Neuronal stem cell (in vitro differentiated cells): Measurements from ENCODE around the gene CCDC93.

ENCODE experiments used
- DNase-seq: peaks from one replicate; pipeline ENCODE4 v3.0.0-alpha.2; 2013; ENCODE audit warnings: low spot score
- H2AFZ ChIP-seq: one replicate; pipeline ENCODE4 v1.6.1; 2013; ENCODE audit warnings: mild to moderate bottlenecking, low read length, inconsistent platforms
- H2AK5ac ChIP-seq: 2 replicates; pipeline ENCODE4 v1.6.1; 2013; ENCODE audit warnings: low read depth, mild to moderate bottlenecking, inconsistent platforms, low read length, moderate library complexity, mixed read lengths
- H2BK120ac ChIP-seq: 2 replicates; pipeline ENCODE4 v1.6.1; 2013; ENCODE audit warnings: low read depth, mild to moderate bottlenecking, inconsistent platforms, low read length, moderate library complexity, mixed read lengths
- H2BK12ac ChIP-seq: one replicate; pipeline ENCODE4 v1.6.1; 2013; ENCODE audit warnings: low read length, inconsistent platforms
- H2BK15ac ChIP-seq: 2 replicates; pipeline ENCODE4 v1.6.1; 2013; ENCODE audit warnings: mild to moderate bottlenecking, low read length, inconsistent platforms, mixed read lengths
- H2BK5ac ChIP-seq: one replicate; pipeline ENCODE4 v1.6.1; 2013; ENCODE audit warnings: inconsistent platforms, mild to moderate bottlenecking, low read length, moderate library complexity
- H3K14ac ChIP-seq: one replicate; pipeline ENCODE4 v1.6.1; 2013; ENCODE audit warnings: low read length, inconsistent platforms
- H3K18ac ChIP-seq: 2 replicates; pipeline ENCODE4 v1.6.1; 2013; ENCODE audit warnings: low read length, inconsistent platforms
- H3K23ac ChIP-seq: 2 replicates; pipeline ENCODE4 v1.6.1; 2013; ENCODE audit warnings: low read depth, mild to moderate bottlenecking, mixed read lengths, low read length, inconsistent platforms; ENCODE audit not compliant: poor library complexity
- H3K27ac ChIP-seq: replicated peaks from 3 replicates; pipeline ENCODE4 v1.5.1; 2013; ENCODE audit warnings: low read length, inconsistent platforms
- H3K27me3 ChIP-seq, 3 experiments: 2 replicates each; pipeline ENCODE4 v1.6.1; 2013; ENCODE audit warnings: low read length in 3 of 3, mild to moderate bottlenecking in 2 of 3, inconsistent platforms in 1 of 3, low read depth in 1 of 3, mixed read lengths in 1 of 3, moderate library complexity in 1 of 3; ENCODE audit not compliant: control insufficient read depth in 3 of 3, insufficient read depth in 3 of 3
- H3K36me3 ChIP-seq, 2 donors: replicated peaks in 1 of 2; 2 replicates each; pipeline ENCODE4 v1.6.1; 2013; ENCODE audit warnings: low read length in 2 of 2; ENCODE audit not compliant: control insufficient read depth in 2 of 2, insufficient read depth in 2 of 2
- H3K4ac ChIP-seq: 2 replicates; pipeline ENCODE4 v1.6.1; 2013; ENCODE audit warnings: inconsistent platforms, mild to moderate bottlenecking, low read length, moderate library complexity
- H3K4me1 ChIP-seq, 2 donors: 1 replicate in 1 of 2; 2 replicates in 1 of 2; pipeline ENCODE4 v1.6.1; 2013; ENCODE audit warnings: low read length in 2 of 2, low read depth in 1 of 2; ENCODE audit not compliant: control insufficient read depth in 2 of 2, insufficient read depth in 1 of 2
- H3K4me2 ChIP-seq: one replicate; pipeline ENCODE4 v1.6.1; 2013; ENCODE audit warnings: mild to moderate bottlenecking, low read length, inconsistent platforms; ENCODE audit not compliant: insufficient read depth, poor library complexity, severe bottlenecking
- H3K4me3 ChIP-seq, 2 donors: 2 replicates each; pipeline ENCODE4 v1.5.1; 2013; ENCODE audit warnings: low read length in 2 of 2, mild to moderate bottlenecking in 2 of 2, inconsistent platforms in 1 of 2, moderate library complexity in 1 of 2
- H3K79me1 ChIP-seq: one replicate; pipeline ENCODE4 v1.6.1; 2013; ENCODE audit warnings: low read depth, mild to moderate bottlenecking, inconsistent platforms, low read length, moderate library complexity
- H3K9ac ChIP-seq: one replicate; pipeline ENCODE4 v1.6.1; 2013; ENCODE audit warnings: mild to moderate bottlenecking, low read depth, low read length, inconsistent platforms; ENCODE audit not compliant: poor library complexity
- H3K9me3 ChIP-seq, 2 donors: replicated peaks in 1 of 2; 2 replicates each; pipeline versions ENCODE3 to v1.6.1; 2013; ENCODE audit warnings: low read length in 2 of 2, mild to moderate bottlenecking in 2 of 2, inconsistent platforms in 1 of 2, low read depth in 1 of 2, mixed read lengths in 1 of 2, moderate library complexity in 1 of 2; ENCODE audit not compliant: control insufficient read depth in 2 of 2, insufficient read depth in 1 of 2
- H4K8ac ChIP-seq: one replicate; pipeline ENCODE4 v1.6.1; 2013; ENCODE audit warnings: low read depth, mild to moderate bottlenecking, inconsistent platforms, low read length, moderate library complexity
- H4K91ac ChIP-seq: one replicate; pipeline ENCODE4 v1.6.1; 2013; ENCODE audit warnings: low read length, low read depth, mild to moderate bottlenecking, inconsistent platforms; ENCODE audit not compliant: poor library complexity
- WGBS, 2 donors: extraction: QIAGEN DNeasy Blood & Tissue Kit; methylation state at CpG; one replicate each; pipeline ENCODE4 v1.1.7; 2013; ENCODE audit warnings: missing lambda C conversion rate in 2 of 2, mixed read lengths in 1 of 2; ENCODE audit not compliant: insufficient read length in 2 of 2, insufficient replicate concordance in 1 of 2; ENCODE audit errors: extremely low coverage in 2 of 2; 5-methylcytosine and 5-hydroxymethylcytosine counted together

The CCDC93 gene

DNA sequence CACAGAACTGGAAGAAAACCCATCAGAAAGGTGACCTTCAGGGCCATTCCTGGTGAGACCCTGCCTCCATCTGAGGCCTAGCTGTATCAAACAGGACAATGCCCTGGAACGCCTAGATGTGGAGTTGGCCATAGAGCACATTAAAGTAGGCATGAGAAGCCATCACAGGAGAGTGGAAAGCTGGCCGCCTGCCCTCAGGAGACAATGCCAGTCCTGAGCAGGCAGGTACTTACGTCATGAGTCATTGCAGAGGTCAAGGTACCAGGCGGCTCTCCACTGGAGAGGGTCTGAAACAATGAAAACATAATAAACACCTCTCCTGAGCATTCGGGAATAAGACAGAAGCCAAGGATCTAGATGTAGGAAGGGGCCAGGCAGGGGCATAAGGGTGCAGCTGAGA is 68.6 kb downstream of the CCDC93 start:
- Histone ChIP-seq H4K91ac (no peak overlapping the region), H3K36me3 (peaks cover 20 to 97% of the 10 kb centered on the region in 2 donors), H2AK5ac (no peak overlapping the region), H2BK12ac (no peak overlapping the region), H2BK120ac (no peak overlapping the region), H3K9me3 (no peaks in the 10 kb centered on the region), H4K8ac (no peak overlapping the region), H3K4me1 (peaks cover 0 to 12% of the 10 kb centered on the region in 2 donors), H3K4ac (no peak overlapping the region), H2AFZ (no peak overlapping the region), H3K18ac (no peak overlapping the region), H3K79me1 (no peaks in the 10 kb centered on the region), H3K27ac (no peak overlapping the region), H3K9ac (no peak overlapping the region), H2BK5ac (no peak overlapping the region), H3K23ac (no peak overlapping the region), H2BK15ac (no peak overlapping the region), H3K4me2 (no peak overlapping the region), H3K4me3 (no peak overlapping the region), H3K27me3 (no peaks in the 10 kb centered on the region), H3K14ac (no peak overlapping the region)
- no CpG with 5 or more reads among the region's 5 CpGs for WGBS, 2 donors
- DNase-seq, result no peak

DNA sequence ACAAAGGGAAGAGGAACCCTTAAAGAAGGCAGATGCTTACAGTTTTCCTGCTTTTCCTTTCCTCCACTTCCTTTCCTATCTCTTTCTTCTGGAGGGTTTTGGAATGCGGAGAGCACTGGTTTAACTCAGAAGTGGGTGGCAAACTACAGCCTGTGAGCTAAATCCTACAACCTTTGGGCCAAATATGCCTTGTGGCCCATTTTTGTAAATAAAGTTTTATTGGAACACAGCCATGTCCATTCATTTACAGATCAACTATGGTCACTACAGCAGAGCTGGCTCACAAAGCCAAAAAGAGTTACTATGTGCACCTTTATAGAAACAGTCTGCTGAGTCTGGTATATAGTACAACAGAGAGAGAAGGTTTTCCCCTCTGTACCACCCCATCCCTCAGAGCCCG is 69.1 kb downstream of the CCDC93 start:
- H4K8ac ChIP-seq, result no peak overlapping the region
- no peak overlapping the region for H3K4ac ChIP-seq
- H4K91ac ChIP-seq, result no peak overlapping the region
- H2AFZ ChIP-seq, result no peak overlapping the region
- no peak overlapping the region for H3K18ac ChIP-seq
- H3K9me3 ChIP-seq, result no peaks in the 10 kb centered on the region
- no peak overlapping the region for H3K27ac ChIP-seq
- no peak for DNase-seq
- H3K4me3 ChIP-seq, result no peak overlapping the region
- H3K9ac ChIP-seq, result no peak overlapping the region
- no peak overlapping the region for H3K14ac ChIP-seq
- WGBS, 2 donors, result no CpG with 5 or more reads among the region's 2 CpGs
- H3K23ac ChIP-seq, result no peak overlapping the region
- no peak overlapping the region for H2BK120ac ChIP-seq
- no peaks in the 10 kb centered on the region for H3K79me1 ChIP-seq
- no peak overlapping the region for H2AK5ac ChIP-seq
- no peak overlapping the region for H2BK15ac ChIP-seq
- H3K36me3 ChIP-seq, result peaks cover 21 to 97% of the 10 kb centered on the region in 2 donors
- no peak overlapping the region for H2BK12ac ChIP-seq
- no peak overlapping the region for H3K4me2 ChIP-seq
- H3K27me3 ChIP-seq, result no peaks in the 10 kb centered on the region
- peaks cover 0 to 12% of the 10 kb centered on the region in 2 donors for H3K4me1 ChIP-seq
- no peak overlapping the region for H2BK5ac ChIP-seq

DNA sequence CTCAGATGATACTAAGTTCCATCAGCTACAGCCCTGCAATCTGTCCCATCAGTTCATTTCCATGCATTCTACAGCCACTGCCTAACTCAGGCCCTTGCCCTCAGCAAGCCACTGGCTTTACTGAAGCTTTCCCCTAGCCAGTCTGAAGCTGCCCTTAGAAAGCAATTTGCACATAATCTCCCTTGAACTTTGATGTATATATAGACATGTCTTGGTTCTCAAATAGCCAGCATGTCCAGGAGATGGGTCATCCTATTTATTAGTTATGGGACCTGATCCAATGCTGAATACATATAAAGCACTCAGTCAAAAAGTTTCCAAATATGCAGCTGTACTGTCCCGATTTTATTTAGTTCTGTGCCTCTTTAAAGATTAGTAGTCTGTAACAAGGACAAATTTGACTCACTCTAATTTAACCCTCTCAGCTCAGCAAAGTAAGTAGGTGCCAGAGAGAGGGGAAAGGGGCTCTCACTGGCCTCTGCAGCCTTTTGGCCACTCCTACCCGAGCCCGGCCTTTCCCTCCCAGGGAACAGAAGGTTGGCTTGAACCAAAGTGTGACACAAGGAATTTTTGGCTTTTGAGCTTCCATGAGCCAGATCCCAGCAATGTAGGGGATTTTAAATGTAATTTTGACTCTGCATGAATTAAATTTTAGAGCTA is 70.7 kb downstream of the CCDC93 start:
- no peak overlapping the region for H4K8ac ChIP-seq
- DNase-seq, result no peak

DNA sequence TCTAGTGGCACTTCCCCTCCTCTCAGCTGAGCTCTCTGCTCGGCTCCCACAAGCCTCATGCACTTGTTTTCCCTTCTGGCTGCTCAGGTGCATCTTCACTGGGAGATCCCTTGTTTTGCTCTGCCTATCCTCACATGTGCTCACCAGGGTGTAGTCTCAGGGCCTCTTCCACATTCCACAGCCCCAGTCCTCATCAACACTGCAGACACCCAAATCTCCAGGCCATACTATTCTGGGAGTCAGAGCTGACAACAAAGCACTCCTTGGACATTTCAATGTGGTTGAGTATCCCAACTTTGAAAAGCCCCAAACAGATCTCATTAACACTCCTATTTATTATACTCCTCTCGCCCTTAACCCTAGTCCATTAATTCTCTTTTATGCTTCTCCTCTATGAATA is 71.3 kb downstream of the CCDC93 start:
- Histone ChIP-seq H3K36me3 (peaks cover 24 to 99% of the 10 kb centered on the region in 2 donors), H2AFZ (no peak overlapping the region), H3K18ac (no peak overlapping the region), H3K4ac (no peak overlapping the region), H3K23ac (no peak overlapping the region), H3K4me2 (no peak overlapping the region), H3K9ac (no peak overlapping the region), H3K27ac (no peak overlapping the region), H2BK15ac (no peak overlapping the region), H2AK5ac (no peak overlapping the region), H2BK12ac (no peak overlapping the region), H2BK120ac (no peak overlapping the region), H3K14ac (no peak overlapping the region), H3K4me1 (peaks cover 0 to 6% of the 10 kb centered on the region in 2 donors), H3K27me3 (no peaks in the 10 kb centered on the region), H4K91ac (no peak overlapping the region), H4K8ac (no peak overlapping the region), H3K4me3 (no peak overlapping the region), H3K9me3 (no peaks in the 10 kb centered on the region), H2BK5ac (no peak overlapping the region), H3K79me1 (no peaks in the 10 kb centered on the region)
- WGBS, 2 donors, result 100% methylated on average over 1 of the region's 2 CpGs; no CpG with 5 or more reads in 1 of the 2 donors
- DNase-seq, result no peak

More for the DNA sequence above, 70.7 kb downstream of the CCDC93 start:
- no peak overlapping the region for H2AFZ ChIP-seq
- H3K4me2 ChIP-seq, result no peak overlapping the region
- no peak overlapping the region for H2BK120ac ChIP-seq
- H3K23ac ChIP-seq, result no peak overlapping the region
- no peak overlapping the region for H3K27ac ChIP-seq
- no peak overlapping the region for H2BK5ac ChIP-seq
- no peak overlapping the region for H4K91ac ChIP-seq
- H3K79me1 ChIP-seq, result no peaks in the 10 kb centered on the region
- H3K14ac ChIP-seq, result no peak overlapping the region
- no peak overlapping the region for H2AK5ac ChIP-seq
- no peak overlapping the region for H3K4ac ChIP-seq
- no peaks in the 10 kb centered on the region for H3K9me3 ChIP-seq
- no peak overlapping the region for H2BK15ac ChIP-seq
- no peaks in the 10 kb centered on the region for H3K27me3 ChIP-seq
- H3K9ac ChIP-seq, result no peak overlapping the region
- H2BK12ac ChIP-seq, result no peak overlapping the region
- peaks cover 24 to 97% of the 10 kb centered on the region in 2 donors for H3K36me3 ChIP-seq
- H3K18ac ChIP-seq, result no peak overlapping the region
- H3K4me3 ChIP-seq, result no peak overlapping the region
- no CpG with 5 or more reads among the region's 3 CpGs for whole genome bisulfite sequencing, 2 donors
- H3K4me1 ChIP-seq, result peaks cover 0 to 6% of the 10 kb centered on the region in 2 donors
